B cell (primary cell): ENCODE measurements around the gene CALY. TPM values are rescaled to one million over a fixed set of nuclear protein-coding genes. Genes with fewer than 3 reads are reported as not detected.

ENCODE experiments used
- ATAC-seq: fragments of 200-7000 bp; cut with Tn5 transposase; one replicate; pipeline ENCODE4 v1.10.0; 2021; ENCODE audit warnings: low read depth, mild to moderate bottlenecking, moderate number of reproducible peaks, moderate library complexity
- CTCF ChIA-PET: fragments of 350-600 bp; sonication (Branson Sonifier 250); formaldehyde crosslinking; loops from one replicate; lab custom pipeline; 2021; ENCODE audit warnings: antibody characterized with exemption, inconsistent platforms; lab: Charles Lee
- POLR2A ChIA-PET: fragments of 350-600 bp; sonication (Branson Sonifier 250); formaldehyde crosslinking; loops from one replicate; lab custom pipeline; 2021; ENCODE audit warnings: antibody characterized with exemption; lab: Charles Lee
- DNase-seq: peaks from one replicate; pipeline ENCODE4 v3.0.0; 2013
- H2AFZ ChIP-seq: 2 replicates; pipeline ENCODE4 v1.6.1; 2012; ENCODE audit warnings: mild to moderate bottlenecking, low read depth, low read length; ENCODE audit not compliant: insufficient read depth, poor library complexity, severe bottlenecking
- H3K27ac ChIP-seq, 2 donors: 1 replicate in 1 of 2; 2 replicates in 1 of 2; pipeline ENCODE4 v1.5.1; 2012 to 2013; ENCODE audit warnings: low read length in 2 of 2, mild to moderate bottlenecking in 2 of 2, moderate library complexity in 1 of 2
- H3K27me3 ChIP-seq, 4 experiments: fragments of 200-600 bp in 1 of 4; sonication (generic) in 1 of 4; replicated peaks in 1 of 4; 1 replicate in 2 of 4; 2 replicates in 2 of 4; pipeline versions ENCODE4 v1.6.1 to v1.7.0; 2013 to 2016; ENCODE audit warnings: low read length in 3 of 4, mild to moderate bottlenecking in 2 of 4, mixed read lengths in 1 of 4, moderate library complexity in 1 of 4; ENCODE audit not compliant: insufficient read depth in 4 of 4, control insufficient read depth in 3 of 4; ENCODE audit errors: control extremely low read depth in 1 of 4
- H3K36me3 ChIP-seq, 2 experiments: replicated peaks in 1 of 2; 1 replicate in 1 of 2; 2 replicates in 1 of 2; pipeline versions ENCODE4 v1.6.1 to v1.7.1; 2013; ENCODE audit warnings: low read length in 1 of 2; ENCODE audit not compliant: insufficient read depth in 2 of 2, control insufficient read depth in 1 of 2; ENCODE audit errors: control extremely low read depth in 1 of 2, extremely low read depth in 1 of 2
- H3K4me1 ChIP-seq, 2 donors: fragments of 200-600 bp in 1 of 2; sonication (generic) in 1 of 2; 1 replicate in 1 of 2; 2 replicates in 1 of 2; pipeline versions ENCODE4 v1.5.1 to v1.6.1; 2013 to 2017; ENCODE audit warnings: low read length in 2 of 2; ENCODE audit not compliant: control insufficient read depth in 2 of 2, insufficient read depth in 2 of 2
- H3K4me2 ChIP-seq: replicated peaks from 2 replicates; pipeline ENCODE3; 2012; ENCODE audit warnings: mild to moderate bottlenecking, low read depth, low read length; ENCODE audit not compliant: poor library complexity, severe bottlenecking
- H3K4me3 ChIP-seq, 5 experiments: fragments of 200-600 bp in 1 of 5; sonication (generic) in 1 of 5; 1 replicate in 3 of 5; 2 replicates in 2 of 5; pipeline versions ENCODE4 v1.5.1 to v1.7.0; 2011 to 2016; ENCODE audit warnings: low read length in 4 of 5, mild to moderate bottlenecking in 4 of 5, low read depth in 2 of 5, control low read depth in 1 of 5, moderate library complexity in 1 of 5; ENCODE audit not compliant: insufficient read depth in 1 of 5; ENCODE audit errors: control extremely low read depth in 1 of 5, extremely low read depth in 1 of 5
- H3K79me2 ChIP-seq: fragments of 200-600 bp; sonication (generic); one replicate; pipeline ENCODE4 v1.6.0; 2016; ENCODE audit warnings: low read length; ENCODE audit not compliant: control insufficient read depth, insufficient read depth
- H3K9ac ChIP-seq: fragments of 200-600 bp; sonication (generic); 2 replicates; pipeline ENCODE4 v1.6.1; 2017; ENCODE audit warnings: mild to moderate bottlenecking, low read length, moderate library complexity
- H3K9me3 ChIP-seq, 3 donors: one replicate each; pipeline versions ENCODE4 v1.6.1 to v1.7.1; 2013; ENCODE audit warnings: low read length in 2 of 3; ENCODE audit not compliant: control insufficient read depth in 2 of 3, insufficient read depth in 1 of 3; ENCODE audit errors: control extremely low read depth in 1 of 3
- H4K20me1 ChIP-seq: 2 replicates; pipeline ENCODE4 v1.6.0; 2012; ENCODE audit warnings: mild to moderate bottlenecking, low read length; ENCODE audit not compliant: insufficient read depth, control insufficient read depth, poor library complexity, severe bottlenecking
- H3K27ac Mint-ChIP-seq: one replicate; pipeline ENCODE4 v1.8.0; 2021; ENCODE audit warnings: mixed read lengths
- H3K27me3 Mint-ChIP-seq: one replicate; pipeline ENCODE4 v1.8.0; 2021; ENCODE audit warnings: mixed read lengths
- H3K4me1 Mint-ChIP-seq: one replicate; pipeline ENCODE4 v1.8.0; 2021; ENCODE audit warnings: mixed read lengths
- H3K4me3 Mint-ChIP-seq: one replicate; pipeline ENCODE4 v1.8.0; 2021; ENCODE audit warnings: mixed read lengths
- H3K9me3 Mint-ChIP-seq: one replicate; pipeline ENCODE4 v1.8.0; 2022; ENCODE audit warnings: mixed read lengths; ENCODE audit not compliant: insufficient read depth
- CTCF ChIP-seq: fragments of 200-600 bp; IDR thresholded peaks from one replicate; pipeline ENCODE4 v1.8.0; 2022; ENCODE audit warnings: antibody characterized with exemption, mild to moderate bottlenecking
- EZH2 ChIP-seq: IDR thresholded peaks from 2 replicates; pipeline ENCODE4 v1.6.1; 2012; ENCODE audit warnings: borderline replicate concordance, low read depth, mild to moderate bottlenecking, moderate library complexity, low read length; ENCODE audit not compliant: insufficient read depth, poor library complexity, severe bottlenecking
- WGBS: methylation state at CpG from one replicate; pipeline ENCODE4 v1.1.5; 2013; ENCODE audit warnings: missing lambda C conversion rate; ENCODE audit not compliant: insufficient coverage; 5-methylcytosine and 5-hydroxymethylcytosine counted together
- intact Hi-C: fragments of 100-400 bp; cut with micrococcal nuclease; formaldehyde crosslinking; loops from one replicate; pipeline ENCODE4 v1.10.0; 2022
- polyA plus RNA-seq: library from polyadenylated mRNA; depleted of rRNA; stranded (reverse); fragments of >200 nt; gene quantifications from 2 replicates; pipeline ENCODE4 v1.2.3, GENCODE V29; 2012
- total RNA-seq, 2 donors: library from RNA; stranded (reverse); fragments of 120-200 nt in 1 of 2; gene quantifications; 1 replicate in 1 of 2; 2 replicates in 1 of 2; pipeline versions ENCODE4 v1.2.3 to v1.2.4, GENCODE V29; 2013 to 2022

Gene CALY
- total and polyA plus RNA-seq, 2 donors (not counting 1 experiment from before 2014, with no cell fraction given): 0.21 TPM; not detected in 1

DNA sequence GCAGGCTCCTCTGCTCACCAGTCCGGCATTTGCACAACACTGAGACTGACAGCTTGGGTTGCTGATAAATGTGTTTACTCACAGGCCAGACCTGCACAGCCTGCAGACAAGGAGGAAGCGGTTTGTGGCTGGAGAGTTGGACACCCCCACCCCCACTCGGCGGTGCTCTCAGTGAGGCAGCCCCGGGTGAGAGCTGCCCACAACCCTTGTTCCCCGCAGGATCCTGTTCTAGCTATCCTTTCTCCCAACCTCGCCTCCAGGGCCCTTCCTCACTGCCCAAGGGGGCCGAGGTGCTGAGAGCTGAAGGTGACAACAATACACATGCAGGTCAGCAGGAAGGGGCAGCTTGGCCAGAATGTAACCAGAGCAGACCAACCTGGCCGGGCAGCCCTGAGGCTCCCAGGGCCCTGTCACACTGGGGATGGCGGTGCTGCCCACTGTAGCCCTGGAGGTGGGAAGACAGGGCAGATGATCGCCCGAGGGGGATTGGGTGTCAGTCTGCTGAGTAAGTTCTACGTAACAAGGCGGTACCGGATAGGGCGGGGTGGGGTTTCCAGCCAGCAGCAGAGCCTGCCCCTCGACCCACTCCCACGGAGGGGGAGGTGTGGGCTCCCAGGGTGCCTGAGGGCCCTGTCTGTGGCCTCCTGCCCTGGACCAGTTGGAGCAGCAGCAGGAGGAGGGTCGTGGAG, 58.0 kb downstream of the CALY start:
- no peaks in the 10 kb centered on the region for H3K27me3 Mint-ChIP-seq
- peaks cover 43% of the 10 kb centered on the region for H3K4me1 Mint-ChIP-seq
- TF ChIP-seq CTCF (no peak), EZH2 (no peak)
- H2AFZ ChIP-seq: peak overlapping the region; percentile 41
- H3K4me1 ChIP-seq: peaks cover 45 to 63% of the 10 kb centered on the region in 2 donors
- intact Hi-C loops: loop anchor here (5.0 to 10.0 kb wide), 2 partner anchors 114 to 134 kb away; partner anchors contain the start of gene MTG1
- peak overlapping the region; percentile 0 for H3K9ac ChIP-seq
- no peaks in the 10 kb centered on the region for H3K9me3 ChIP-seq
- peak overlapping the region; percentile 95 for H3K27ac Mint-ChIP-seq
- peak; percentile 68 for DNase-seq
- H3K4me2 ChIP-seq: peak overlapping the region; percentile 99
- ChIA-PET CTCF (interaction anchor here (0.8 to 3.7 kb wide), 9 partner anchors 15 to 242 kb away, joined by 3 to 21 read pairs (median 5); no protein-coding TSS in a partner anchor), POLR2A (interaction anchor here (1.4 to 2.1 kb wide), 2 partner anchors 18 to 21 kb away, joined by 5 to 10 read pairs; no protein-coding TSS in a partner anchor)
- peak; percentile 24 for ATAC-seq
- peaks cover 12% of the 10 kb centered on the region for H4K20me1 ChIP-seq
- peaks cover 0 to 28% of the 10 kb centered on the region in 2 experiments for H3K36me3 ChIP-seq
- peak overlapping the region; percentile 57 to 97 for H3K27ac ChIP-seq
- no peaks in the 10 kb centered on the region for H3K9me3 Mint-ChIP-seq
- peaks cover 12% of the 10 kb centered on the region for H3K79me2 ChIP-seq
- peak overlapping the region in 1 of 5 experiments; percentile 33 for H3K4me3 ChIP-seq
- peak overlapping the region; percentile 90 for H3K4me3 Mint-ChIP-seq
- 39% methylated on average over 18 of the region's 19 CpGs for WGBS
- H3K27me3 ChIP-seq: no peaks in the 10 kb centered on the region
